HEK293T (cell line): ENCODE results near the gene RASSF4.
"Not testable (repeated sequence)": the region's sequence is repeated elsewhere in the genome, so short reads cannot be mapped to it uniquely, and the experiment has no call there.

Source experiments
- ARNT ChIP-seq: fragments of 450-650 bp; IDR thresholded peaks from 2 replicates; pipeline ENCODE4 v1.6.1; 2017; ENCODE audit warnings: mild to moderate bottlenecking
- BHLHE40 ChIP-seq: fragments of 450-650 bp; IDR thresholded peaks from 2 replicates; pipeline ENCODE4 v1.6.1; 2016; ENCODE audit warnings: mild to moderate bottlenecking, moderate library complexity, borderline replicate concordance
- CTBP1 ChIP-seq: fragments of 450-650 bp; IDR thresholded peaks from 2 replicates; pipeline ENCODE4 v1.6.1; 2016; ENCODE audit warnings: borderline replicate concordance
- ELF4 ChIP-seq: fragments of 450-650 bp; IDR thresholded peaks from 2 replicates; pipeline ENCODE4 v1.6.1; 2017; ENCODE audit warnings: antibody characterized with exemption
- FOXA1 ChIP-seq: fragments of 450-650 bp; IDR thresholded peaks from 2 replicates; pipeline ENCODE4 v1.6.1; 2016; ENCODE audit warnings: mild to moderate bottlenecking
- FOXK2 ChIP-seq: fragments of 450-650 bp; IDR thresholded peaks from 2 replicates; pipeline ENCODE4 v1.6.1; 2016; ENCODE audit warnings: mild to moderate bottlenecking
- FOXM1 ChIP-seq: fragments of 450-650 bp; IDR thresholded peaks from 2 replicates; pipeline ENCODE4 v1.6.1; 2017; ENCODE audit warnings: mild to moderate bottlenecking, borderline replicate concordance
- L3MBTL2 ChIP-seq: fragments of 450-650 bp; conservative IDR thresholded peaks from 2 replicates; pipeline ENCODE4 v1.6.1; 2016; ENCODE audit warnings: mild to moderate bottlenecking
- LEF1 ChIP-seq: fragments of 450-650 bp; IDR thresholded peaks from 2 replicates; pipeline ENCODE4 v1.6.1; 2017; ENCODE audit warnings: mild to moderate bottlenecking, borderline replicate concordance
- NFRKB ChIP-seq: fragments of 450-650 bp; IDR thresholded peaks from 2 replicates; pipeline ENCODE4 v1.6.1; 2016; ENCODE audit warnings: mild to moderate bottlenecking, moderate library complexity
- SP1 ChIP-seq: fragments of 450-650 bp; IDR thresholded peaks from 2 replicates; pipeline ENCODE4 v1.6.1; 2017
- SUZ12 ChIP-seq: fragments of 450-650 bp; IDR thresholded peaks from 2 replicates; pipeline ENCODE4 v1.6.1; 2016; ENCODE audit warnings: mild to moderate bottlenecking
- TARDBP ChIP-seq: fragments of 450-650 bp; IDR thresholded peaks from 2 replicates; pipeline ENCODE4 v1.6.1; 2016
- ZNF384 ChIP-seq: fragments of 450-650 bp; IDR thresholded peaks from 2 replicates; pipeline ENCODE4 v1.6.1; 2016

DNA sequence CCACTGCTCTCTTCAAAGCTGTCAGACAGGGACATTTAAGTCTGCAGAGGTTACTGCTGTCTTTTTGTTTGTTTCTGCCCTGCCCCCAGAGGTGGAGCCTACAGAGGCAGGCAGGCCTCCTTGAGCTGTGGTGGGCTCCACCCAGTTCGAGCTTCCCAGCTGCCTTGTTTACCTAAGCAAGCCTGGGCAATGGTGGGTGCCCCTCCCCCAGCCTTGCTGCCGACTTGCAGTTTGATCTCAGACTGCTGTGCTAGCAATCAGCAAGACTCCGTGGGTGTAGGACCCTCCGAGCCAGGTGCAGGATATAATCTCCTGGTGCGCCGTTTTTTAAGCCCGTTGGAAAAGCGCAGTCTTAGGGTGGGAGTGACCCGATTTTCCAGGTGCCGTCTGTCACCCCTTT, 55.0 kb downstream of the RASSF4 start:
- not testable (repeated sequence) for TF ChIP-seq ELF4, BHLHE40, FOXA1, NFRKB, FOXM1, FOXK2, ZNF384, CTBP1, SUZ12, TARDBP, L3MBTL2, SP1, ARNT, LEF1
